ENCODE measurements around the gene IQCK.

DNA sequence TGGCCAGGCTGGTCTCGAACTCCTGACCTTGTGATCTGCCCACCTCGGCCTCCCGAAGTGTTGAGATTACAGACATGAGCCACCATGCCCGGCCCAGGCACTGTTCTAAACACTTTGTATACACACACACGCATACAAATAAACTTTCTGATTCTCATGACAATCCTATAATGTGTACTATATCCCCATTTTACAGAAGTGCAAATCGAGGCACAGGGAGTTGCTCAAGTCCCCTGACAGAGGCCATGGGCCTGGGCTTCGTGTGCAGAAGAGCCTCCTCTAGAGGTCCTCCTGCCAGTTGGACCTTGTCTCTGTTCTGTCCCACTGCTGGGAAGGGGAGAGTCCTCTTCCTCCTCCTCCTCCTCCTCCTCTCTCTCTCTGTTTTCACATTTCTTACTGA, 176.5 kb downstream of the IQCK start:
- no peak for TF ChIP-seq EP300 (IDR thresholded peaks at IDR 0.05)
- TF ChIP-seq, protein P1, sequence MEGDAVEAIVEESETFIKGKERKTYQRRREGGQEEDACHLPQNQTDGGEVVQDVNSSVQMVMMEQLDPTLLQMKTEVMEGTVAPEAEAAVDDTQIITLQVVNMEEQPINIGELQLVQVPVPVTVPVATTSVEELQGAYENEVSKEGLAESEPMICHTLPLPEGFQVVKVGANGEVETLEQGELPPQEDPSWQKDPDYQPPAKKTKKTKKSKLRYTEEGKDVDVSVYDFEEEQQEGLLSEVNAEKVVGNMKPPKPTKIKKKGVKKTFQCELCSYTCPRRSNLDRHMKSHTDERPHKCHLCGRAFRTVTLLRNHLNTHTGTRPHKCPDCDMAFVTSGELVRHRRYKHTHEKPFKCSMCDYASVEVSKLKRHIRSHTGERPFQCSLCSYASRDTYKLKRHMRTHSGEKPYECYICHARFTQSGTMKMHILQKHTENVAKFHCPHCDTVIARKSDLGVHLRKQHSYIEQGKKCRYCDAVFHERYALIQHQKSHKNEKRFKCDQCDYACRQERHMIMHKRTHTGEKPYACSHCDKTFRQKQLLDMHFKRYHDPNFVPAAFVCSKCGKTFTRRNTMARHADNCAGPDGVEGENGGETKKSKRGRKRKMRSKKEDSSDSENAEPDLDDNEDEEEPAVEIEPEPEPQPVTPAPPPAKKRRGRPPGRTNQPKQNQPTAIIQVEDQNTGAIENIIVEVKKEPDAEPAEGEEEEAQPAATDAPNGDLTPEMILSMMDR (IDR thresholded peaks at IDR 0.05), result no peak
- TF ChIP-seq POLR2A (IDR thresholded peaks at IDR 0.05), result no peak
- no peak for TF ChIP-seq POLR2AphosphoS5 (IDR thresholded peaks at IDR 0.05)

All from upper lobe of left lung (tissue), 4 donors.